WTC11 (cell line): Measurements from ENCODE around the gene CGB8. TPM values are rescaled to one million over a fixed set of nuclear protein-coding genes. Genes with fewer than 3 reads are reported as not detected.

Experiments used
- ATAC-seq: fragments of 200-7000 bp; cut with Tn5 transposase; 2 replicates; pipeline ENCODE4 v1.10.0; 2021; ENCODE audit warnings: mild to moderate bottlenecking, moderate library complexity
- CTCF ChIA-PET: fragments of 300-600 bp; sonication (Branson Sonifier 250); formaldehyde crosslinking; loops from one replicate; lab custom pipeline; 2021; ENCODE audit warnings: antibody characterized with exemption; lab: Charles Lee
- POLR2A ChIA-PET: fragments of 350-600 bp; sonication (Branson Sonifier 250); formaldehyde crosslinking; loops from one replicate; lab custom pipeline; 2021; ENCODE audit warnings: antibody characterized with exemption; lab: Charles Lee
- DNase-seq: peaks from one replicate; pipeline ENCODE4 v3.0.0; 2021; ENCODE audit warnings: low spot score
- H3K27ac Mint-ChIP-seq: 2 replicates; pipeline ENCODE4 v1.8.0; 2021; ENCODE audit warnings: mixed read lengths
- H3K27me3 Mint-ChIP-seq: 2 replicates; pipeline ENCODE4 v1.8.0; 2021; ENCODE audit warnings: low read depth, mild to moderate bottlenecking, moderate library complexity, mixed read lengths
- H3K36me3 Mint-ChIP-seq: 2 replicates; pipeline ENCODE4 v1.8.0; 2021; ENCODE audit warnings: mixed read lengths
- H3K4me1 Mint-ChIP-seq: 2 replicates; pipeline ENCODE4 v1.8.0; 2022; ENCODE audit warnings: mixed read lengths
- H3K4me3 Mint-ChIP-seq: 2 replicates; pipeline ENCODE4 v1.8.0; 2021; ENCODE audit warnings: mild to moderate bottlenecking, moderate library complexity, mixed read lengths
- H3K9me3 Mint-ChIP-seq: 2 replicates; pipeline ENCODE4 v1.8.0; 2021; ENCODE audit warnings: mixed read lengths
- CBFB ChIP-seq: sonication (generic); formaldehyde crosslinking; IDR thresholded peaks from 2 replicates; pipeline ENCODE4 v1.8.1; 2022; ENCODE audit warnings: mild to moderate bottlenecking, low read depth, missing genetic modification reagents
- CREM ChIP-seq: sonication (generic); formaldehyde crosslinking; IDR thresholded peaks from 2 replicates; pipeline ENCODE4 v1.8.1; 2022; ENCODE audit warnings: mild to moderate bottlenecking, missing genetic modification reagents, moderate library complexity
- ELF4 ChIP-seq: sonication (generic); formaldehyde crosslinking; IDR thresholded peaks from 2 replicates; pipeline ENCODE4 v1.8.1; 2022; ENCODE audit warnings: low read depth, mild to moderate bottlenecking, moderate library complexity, missing genetic modification reagents
- FOXK1 ChIP-seq: sonication (generic); formaldehyde crosslinking; IDR thresholded peaks from 2 replicates; pipeline ENCODE4 v1.8.0; 2022; ENCODE audit warnings: mild to moderate bottlenecking, moderate library complexity, missing genetic modification reagents
- FOXP4 ChIP-seq: sonication (generic); formaldehyde crosslinking; IDR thresholded peaks from 2 replicates; pipeline ENCODE4 v1.8.0; 2022; ENCODE audit warnings: mild to moderate bottlenecking, missing genetic modification reagents
- HMGA2 ChIP-seq: fragments of 250-450 bp; sonication (Bioruptor Pico); IDR thresholded peaks from 2 replicates; pipeline ENCODE4 v1.4.0; 2021; ENCODE audit warnings: mild to moderate bottlenecking, moderate library complexity
- HMGXB4 ChIP-seq: sonication (generic); formaldehyde crosslinking; IDR thresholded peaks from 2 replicates; pipeline ENCODE4 v1.8.1; 2023; ENCODE audit warnings: mild to moderate bottlenecking, moderate library complexity, missing genetic modification reagents
- MYBL2 ChIP-seq: sonication (generic); formaldehyde crosslinking; IDR thresholded peaks from 2 replicates; pipeline ENCODE4 v1.8.1; 2023; ENCODE audit warnings: mild to moderate bottlenecking, moderate library complexity, missing genetic modification reagents
- NFYB ChIP-seq: sonication (generic); formaldehyde crosslinking; conservative IDR thresholded peaks from 2 replicates; pipeline ENCODE4 v1.8.0; 2022; ENCODE audit warnings: low read depth, missing genetic modification reagents
- NR2C2 ChIP-seq: sonication (generic); formaldehyde crosslinking; IDR thresholded peaks from 2 replicates; pipeline ENCODE4 v1.8.0; 2022; ENCODE audit warnings: mild to moderate bottlenecking, missing genetic modification reagents
- NR3C1 ChIP-seq: sonication (generic); formaldehyde crosslinking; conservative IDR thresholded peaks from 2 replicates; pipeline ENCODE4 v1.8.1; 2023; ENCODE audit warnings: low read depth, mild to moderate bottlenecking, missing genetic modification reagents
- RORB ChIP-seq: fragments of 250-450 bp; sonication (Bioruptor Pico); IDR thresholded peaks from 2 replicates; pipeline ENCODE4 v1.9.0; 2021; ENCODE audit warnings: mild to moderate bottlenecking
- SOX15 ChIP-seq: fragments of 250-450 bp; sonication (Bioruptor Pico); IDR thresholded peaks from 2 replicates; pipeline ENCODE4 v1.9.0; 2021; ENCODE audit warnings: mild to moderate bottlenecking
- ZBTB21 ChIP-seq: sonication (generic); formaldehyde crosslinking; IDR thresholded peaks from 2 replicates; pipeline ENCODE4 v1.8.1; 2023; ENCODE audit warnings: mild to moderate bottlenecking, missing genetic modification reagents, borderline replicate concordance
- ZNF281 ChIP-seq: sonication (generic); formaldehyde crosslinking; IDR thresholded peaks from 2 replicates; pipeline ENCODE4 v1.8.0; 2023; ENCODE audit warnings: mild to moderate bottlenecking, missing genetic modification reagents
- ZNF512 ChIP-seq: sonication (generic); formaldehyde crosslinking; IDR thresholded peaks from 2 replicates; pipeline ENCODE4 v1.8.1; 2022; ENCODE audit warnings: missing genetic modification reagents, borderline replicate concordance
- ZNF671 ChIP-seq: fragments of 250-450 bp; sonication (Bioruptor Pico); IDR thresholded peaks from 2 replicates; pipeline ENCODE4 v1.8.0; 2021; ENCODE audit warnings: mild to moderate bottlenecking
- total RNA-seq: library from RNA; stranded (reverse); gene quantifications from 3 replicates; pipeline ENCODE4 v1.2.3, GENCODE V29; 2021
- TF ChIP-seq, protein P1 (sequence below): sonication (generic); formaldehyde crosslinking; IDR thresholded peaks from 2 replicates; pipeline ENCODE4 v1.8.1; 2022; ENCODE audit warnings: low read depth, mild to moderate bottlenecking, moderate library complexity, missing genetic modification reagents, borderline replicate concordance
- TF ChIP-seq, protein P2 (sequence below): sonication (generic); formaldehyde crosslinking; IDR thresholded peaks from 2 replicates; pipeline ENCODE4 v1.8.1; 2022; ENCODE audit warnings: mild to moderate bottlenecking, missing genetic modification reagents, moderate library complexity, borderline replicate concordance
- TF ChIP-seq, protein P3 (sequence below): sonication (generic); formaldehyde crosslinking; IDR thresholded peaks from 2 replicates; pipeline ENCODE4 v1.8.1; 2023; ENCODE audit warnings: mild to moderate bottlenecking, missing genetic modification reagents, moderate library complexity

Gene CGB8
- total RNA-seq, 1 experiment from 2014 or later = 0.31 TPM

- no peak for TF ChIP-seq FOXP4
- no peak for TF ChIP-seq ELF4 (CRISPR knock-in tag)
- TF ChIP-seq CREM (CRISPR knock-in tag) = no peak
- no peak for TF ChIP-seq CBFB (CRISPR knock-in tag)
- TF ChIP-seq, protein P1, sequence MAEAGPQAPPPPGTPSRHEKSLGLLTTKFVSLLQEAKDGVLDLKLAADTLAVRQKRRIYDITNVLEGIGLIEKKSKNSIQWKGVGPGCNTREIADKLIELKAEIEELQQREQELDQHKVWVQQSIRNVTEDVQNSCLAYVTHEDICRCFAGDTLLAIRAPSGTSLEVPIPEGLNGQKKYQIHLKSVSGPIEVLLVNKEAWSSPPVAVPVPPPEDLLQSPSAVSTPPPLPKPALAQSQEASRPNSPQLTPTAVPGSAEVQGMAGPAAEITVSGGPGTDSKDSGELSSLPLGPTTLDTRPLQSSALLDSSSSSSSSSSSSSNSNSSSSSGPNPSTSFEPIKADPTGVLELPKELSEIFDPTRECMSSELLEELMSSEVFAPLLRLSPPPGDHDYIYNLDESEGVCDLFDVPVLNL (CRISPR knock-in tag) = no peak
- TF ChIP-seq RORB (CRISPR knock-in tag) = no peak
- TF ChIP-seq, protein P2, sequence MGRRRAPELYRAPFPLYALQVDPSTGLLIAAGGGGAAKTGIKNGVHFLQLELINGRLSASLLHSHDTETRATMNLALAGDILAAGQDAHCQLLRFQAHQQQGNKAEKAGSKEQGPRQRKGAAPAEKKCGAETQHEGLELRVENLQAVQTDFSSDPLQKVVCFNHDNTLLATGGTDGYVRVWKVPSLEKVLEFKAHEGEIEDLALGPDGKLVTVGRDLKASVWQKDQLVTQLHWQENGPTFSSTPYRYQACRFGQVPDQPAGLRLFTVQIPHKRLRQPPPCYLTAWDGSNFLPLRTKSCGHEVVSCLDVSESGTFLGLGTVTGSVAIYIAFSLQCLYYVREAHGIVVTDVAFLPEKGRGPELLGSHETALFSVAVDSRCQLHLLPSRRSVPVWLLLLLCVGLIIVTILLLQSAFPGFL (CRISPR knock-in tag) = no peak
Observed at GRCh38 chr19:49073514-49074378, 24.8 kb upstream of the CGB8 start (continued).

- peaks cover 12% of the 10 kb centered on the region for H3K4me1 Mint-ChIP-seq
- H3K36me3 Mint-ChIP-seq = no peaks in the 10 kb centered on the region; the same call in 1 of the 2 replicates
- ATAC-seq = peak; percentile 91
- POLR2A ChIA-PET = no interaction called here
- CTCF ChIA-PET = interaction anchor here (1.3 to 3.3 kb wide), 2 partner anchors 16 to 26 kb away, joined by 3 to 10 read pairs; no protein-coding TSS in a partner anchor
- no peak overlapping the region for H3K27ac Mint-ChIP-seq
- peaks cover 89% of the 10 kb centered on the region for H3K27me3 Mint-ChIP-seq
- peak; percentile 94 for DNase-seq
- H3K4me3 Mint-ChIP-seq = peak overlapping the region; percentile 71
- H3K9me3 Mint-ChIP-seq = peaks cover 8% of the 10 kb centered on the region
- TF ChIP-seq ZNF281 (peak; percentile 81; the same call in 1 of the 2 replicates), FOXK1 (CRISPR knock-in tag) (peak; percentile 78), ZNF512 (CRISPR knock-in tag) (no peak), HMGA2 (CRISPR knock-in tag) (no peak), NR2C2 (CRISPR knock-in tag) (peak; percentile 69; the same call in 1 of the 2 replicates), HMGXB4 (peak; percentile 69; the same call in 1 of the 2 replicates), NFYB (CRISPR knock-in tag) (peak; percentile 9; the same call in 1 of the 2 replicates), ZBTB21 (0 out of 2 replicates have a peak, but pooled peaks have one; percentile 32), SOX15 (no peak), MYBL2 (peak; percentile 91), ZNF671 (CRISPR knock-in tag) (no peak), NR3C1 (CRISPR knock-in tag) (peak; percentile 85; the same call in 1 of the 2 replicates)
- TF ChIP-seq, protein P3, sequence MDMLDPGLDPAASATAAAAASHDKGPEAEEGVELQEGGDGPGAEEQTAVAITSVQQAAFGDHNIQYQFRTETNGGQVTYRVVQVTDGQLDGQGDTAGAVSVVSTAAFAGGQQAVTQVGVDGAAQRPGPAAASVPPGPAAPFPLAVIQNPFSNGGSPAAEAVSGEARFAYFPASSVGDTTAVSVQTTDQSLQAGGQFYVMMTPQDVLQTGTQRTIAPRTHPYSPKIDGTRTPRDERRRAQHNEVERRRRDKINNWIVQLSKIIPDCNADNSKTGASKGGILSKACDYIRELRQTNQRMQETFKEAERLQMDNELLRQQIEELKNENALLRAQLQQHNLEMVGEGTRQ (CRISPR knock-in tag) = peak; percentile 48
Observed at GRCh38 chr19:49071860-49072547, 23.1 kb upstream of the CGB8 start.
